ENCODE results near the gene S100A4.

The S100A4 gene

DNA sequence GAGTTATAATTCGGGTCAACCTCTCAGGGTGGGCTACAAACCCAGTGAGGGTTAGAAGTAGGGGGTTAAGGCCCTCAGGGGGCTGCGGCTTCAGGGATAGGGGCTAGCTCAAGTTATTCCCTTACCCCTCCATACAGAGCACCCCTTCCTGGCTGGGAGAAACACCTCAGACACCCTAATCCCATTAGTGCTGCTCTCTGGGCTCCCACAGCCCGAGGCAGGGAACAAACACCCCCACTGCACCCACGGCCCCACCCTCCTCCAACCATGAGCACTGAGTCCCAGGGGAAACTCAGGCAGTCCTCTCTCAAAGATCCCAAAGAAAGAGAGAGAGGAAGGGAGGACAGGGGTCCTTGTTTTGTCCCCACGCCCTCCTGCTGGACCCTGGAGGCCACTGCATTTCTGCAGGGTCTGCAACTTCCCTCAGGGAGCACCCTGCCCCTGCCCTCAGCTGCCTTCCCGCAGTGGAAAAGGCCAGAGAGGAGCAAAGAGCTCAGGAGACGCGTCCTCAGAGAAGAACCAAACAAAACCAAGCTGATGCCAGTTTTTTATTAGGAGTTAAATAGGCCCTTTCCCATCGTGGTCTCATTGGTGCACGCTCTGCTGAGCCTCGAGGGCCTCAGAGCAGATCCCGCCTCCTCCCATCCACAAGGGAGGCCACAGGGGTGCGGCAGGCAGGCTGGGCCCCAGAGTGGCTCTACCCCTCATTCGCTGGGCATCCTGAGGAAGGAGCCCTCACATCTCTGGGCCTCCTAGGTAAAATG is 1.4 kb upstream of the S100A4 start:
- DNase-seq: no peak

DNA sequence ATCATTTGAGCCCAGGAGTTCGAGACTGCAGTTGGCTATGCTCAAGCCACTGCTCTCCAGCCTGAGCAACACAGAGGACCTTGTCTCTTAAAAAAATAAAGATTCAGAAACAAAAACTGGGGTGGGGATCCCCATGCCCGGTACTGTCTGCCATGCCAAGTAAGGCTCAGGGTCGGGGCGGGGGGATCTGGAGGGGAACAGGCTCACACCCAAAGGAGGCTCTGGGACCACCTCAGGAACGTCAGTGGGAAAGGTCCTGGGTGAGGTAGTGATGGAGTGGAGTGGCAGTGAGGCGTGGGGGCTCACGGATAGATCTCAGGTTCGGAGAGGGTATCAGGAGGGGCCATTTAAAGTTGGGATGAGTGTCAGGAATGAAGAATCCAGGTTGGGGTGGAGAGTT is 765 bp upstream of the S100A4 start:
- DNase-seq: no peak

DNA sequence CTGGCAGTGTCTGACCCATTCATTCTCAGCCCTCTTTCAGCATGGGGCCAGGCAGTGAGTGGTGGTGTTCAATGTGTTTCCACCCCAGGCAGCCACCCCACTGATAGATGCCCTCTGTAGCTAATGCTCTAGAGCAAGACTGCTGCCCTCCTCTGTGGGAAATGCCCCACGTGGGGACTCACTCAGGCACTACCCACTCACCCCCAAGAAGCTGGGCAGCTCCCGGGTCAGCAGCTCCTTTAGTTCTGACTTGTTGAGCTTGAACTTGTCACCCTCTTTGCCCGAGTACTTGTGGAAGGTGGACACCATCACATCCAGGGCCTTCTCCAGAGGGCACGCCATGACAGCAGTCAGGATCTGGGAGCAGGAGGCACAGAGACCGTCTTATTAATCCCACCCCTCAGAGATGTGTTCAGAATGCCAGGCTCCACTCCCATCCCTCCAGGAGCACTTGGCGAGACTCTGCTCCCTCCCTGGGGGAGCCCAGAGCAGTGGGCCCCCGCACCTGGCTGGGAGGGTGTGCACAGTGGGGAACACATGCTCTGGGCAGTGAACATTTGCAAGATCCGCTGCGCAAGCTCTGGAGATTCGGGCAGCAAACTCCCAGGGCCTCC is 1.0 kb downstream of the S100A4 start:
- DNase-seq: no peak

DNA sequence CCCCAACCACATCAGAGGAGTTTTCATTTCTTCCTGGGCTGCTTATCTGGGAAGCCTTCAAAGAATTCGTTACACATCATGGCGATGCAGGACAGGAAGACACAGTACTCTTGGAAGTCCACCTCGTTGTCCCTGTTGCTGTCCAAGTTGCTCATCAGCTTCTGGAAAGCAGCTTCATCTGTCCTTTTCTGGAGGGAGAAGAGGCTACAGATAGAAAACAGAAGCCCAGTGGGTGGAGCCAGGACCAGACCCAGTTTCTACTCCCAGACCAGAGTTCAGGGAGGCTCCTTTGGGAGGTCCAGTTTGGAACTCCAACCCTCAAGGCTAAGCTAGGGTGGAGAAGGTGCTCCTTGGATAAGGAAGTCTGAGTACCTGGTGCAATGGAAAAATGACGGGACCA is 1.9 kb downstream of the S100A4 start:
- DNase-seq: no peak

DNA sequence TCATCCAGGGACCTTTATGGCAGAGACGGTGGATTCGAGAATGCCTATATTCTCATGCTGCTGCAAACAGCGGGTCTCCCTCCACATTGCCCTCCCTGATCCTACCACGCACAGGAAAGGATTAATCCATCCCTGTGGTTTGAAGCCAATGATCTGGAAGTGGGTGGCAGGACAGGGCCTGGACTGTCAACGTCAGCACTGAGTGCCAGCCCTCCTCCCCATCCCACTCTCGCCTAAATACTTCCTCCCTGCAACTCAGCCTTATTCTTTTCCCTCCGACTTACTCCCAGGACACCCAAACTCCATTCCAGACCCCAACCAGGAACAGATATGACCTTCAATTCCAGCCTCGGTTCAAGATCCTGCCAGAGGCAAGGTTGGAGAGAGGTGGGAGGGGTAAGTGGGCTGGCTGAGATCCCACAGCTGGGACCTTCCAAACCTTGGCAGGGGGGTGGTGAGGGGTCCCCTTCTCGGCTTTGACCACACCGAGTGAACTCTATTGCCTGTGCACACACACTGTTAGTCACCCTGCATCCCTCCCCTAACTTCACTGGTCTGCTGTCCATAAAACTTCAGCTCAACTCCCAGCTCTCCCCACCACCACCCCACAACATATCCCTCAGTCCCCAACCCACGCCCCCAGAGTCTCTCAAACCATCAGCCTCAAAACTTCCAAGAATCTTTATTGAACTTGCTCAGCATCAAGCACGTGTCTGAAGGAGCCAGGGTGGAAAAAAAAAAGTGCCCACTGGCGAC is 2.5 kb downstream of the S100A4 start:
- no peak for DNase-seq

DNA sequence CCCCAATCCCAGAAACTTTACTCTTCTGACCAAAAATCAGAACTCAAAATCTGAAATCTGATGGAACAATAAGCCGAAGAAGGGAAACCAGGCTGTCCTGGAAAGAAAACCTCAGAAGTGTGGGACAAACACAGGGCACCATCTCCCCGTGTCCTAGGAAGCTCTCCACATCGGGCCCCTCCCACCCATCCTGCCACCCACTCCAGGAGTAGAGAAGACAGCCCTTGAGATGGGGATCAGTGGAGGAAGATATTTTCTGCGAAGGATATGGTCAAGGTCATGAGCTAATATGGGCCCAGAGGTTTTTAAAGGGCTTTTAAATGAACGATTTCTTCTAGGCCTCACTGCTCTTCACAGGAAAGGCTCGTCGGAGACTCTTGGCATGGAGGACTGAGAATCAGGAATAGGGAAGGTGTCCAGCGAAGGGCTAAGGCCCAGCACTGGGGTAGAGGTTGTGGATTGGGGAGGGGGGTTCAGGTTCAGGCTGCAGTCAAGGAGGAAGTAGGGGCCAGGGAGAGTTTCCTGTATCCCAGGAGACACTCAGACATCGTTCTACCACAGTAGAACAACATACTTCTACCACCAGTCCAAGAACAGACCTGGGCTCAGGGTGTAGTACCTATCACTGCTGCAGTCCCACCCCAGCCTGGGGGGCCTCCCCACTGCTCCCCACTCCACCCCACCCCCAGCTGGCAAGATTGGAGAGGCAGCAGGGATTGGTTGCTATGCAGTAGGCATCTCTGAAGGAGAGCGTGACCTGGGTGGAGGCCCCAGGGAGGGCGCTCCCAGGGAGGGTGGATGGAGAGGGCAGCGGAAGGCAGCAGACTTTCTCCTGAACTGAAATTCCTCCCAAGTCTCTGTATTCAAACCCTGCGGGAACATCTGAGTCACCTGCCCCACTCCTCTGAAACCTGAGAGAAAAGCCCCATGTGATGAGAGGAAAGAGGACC is 3.7 kb downstream of the S100A4 start:
- DNase-seq: no peak

DNA sequence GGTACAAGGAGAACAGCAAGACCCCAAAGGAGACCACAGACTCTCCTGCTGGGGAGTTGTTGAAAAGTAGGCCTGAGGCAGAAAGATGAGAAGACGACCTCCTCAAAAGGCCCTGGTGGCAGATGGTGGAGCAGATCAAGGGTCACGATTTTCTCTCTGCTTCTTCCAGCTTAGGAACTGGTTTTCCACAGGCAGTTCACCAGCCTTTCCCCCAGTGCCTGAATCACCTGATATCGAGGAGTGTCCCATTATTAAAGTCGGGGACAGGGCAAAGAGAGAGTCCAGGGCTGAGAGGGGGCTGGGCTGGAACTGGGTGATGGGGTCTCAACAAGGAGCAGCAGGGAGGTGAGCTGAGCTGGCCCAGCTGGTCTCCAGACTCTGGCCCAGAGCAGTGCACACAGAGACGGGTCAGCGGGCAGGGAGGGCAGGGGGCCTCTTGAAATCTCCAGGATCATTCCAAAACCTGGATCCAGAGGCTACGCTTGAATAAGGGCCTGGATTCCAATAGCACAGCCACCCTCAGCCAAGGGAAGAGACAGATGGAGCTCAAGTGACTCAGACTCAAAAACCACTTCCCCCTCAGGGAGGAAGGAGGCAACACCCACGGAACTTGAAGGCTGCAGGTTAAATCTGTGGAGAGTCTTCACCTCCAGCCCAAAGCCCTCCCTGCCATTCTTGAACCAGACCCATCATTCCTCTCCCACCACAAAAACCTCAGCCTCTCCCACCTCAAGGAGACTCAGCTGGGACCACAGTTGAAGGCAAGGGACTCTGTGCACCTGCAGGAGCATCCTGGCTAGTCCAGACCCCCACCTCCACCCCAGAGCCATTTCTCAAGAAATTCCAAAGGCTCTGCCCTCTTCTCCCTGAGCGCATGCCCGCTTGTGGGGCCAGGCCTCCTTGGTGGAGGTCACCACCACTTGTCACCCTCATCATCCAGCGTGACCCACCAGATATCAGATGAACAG is 4.9 kb downstream of the S100A4 start, which contains the start of gene S100A5:
S100A5 (minus strand) TSS at position 541 of the 968 bp plus-strand sequence. CDS start 743 bp downstream, outside the sequence.
- DNase-seq: no peak

DNA sequence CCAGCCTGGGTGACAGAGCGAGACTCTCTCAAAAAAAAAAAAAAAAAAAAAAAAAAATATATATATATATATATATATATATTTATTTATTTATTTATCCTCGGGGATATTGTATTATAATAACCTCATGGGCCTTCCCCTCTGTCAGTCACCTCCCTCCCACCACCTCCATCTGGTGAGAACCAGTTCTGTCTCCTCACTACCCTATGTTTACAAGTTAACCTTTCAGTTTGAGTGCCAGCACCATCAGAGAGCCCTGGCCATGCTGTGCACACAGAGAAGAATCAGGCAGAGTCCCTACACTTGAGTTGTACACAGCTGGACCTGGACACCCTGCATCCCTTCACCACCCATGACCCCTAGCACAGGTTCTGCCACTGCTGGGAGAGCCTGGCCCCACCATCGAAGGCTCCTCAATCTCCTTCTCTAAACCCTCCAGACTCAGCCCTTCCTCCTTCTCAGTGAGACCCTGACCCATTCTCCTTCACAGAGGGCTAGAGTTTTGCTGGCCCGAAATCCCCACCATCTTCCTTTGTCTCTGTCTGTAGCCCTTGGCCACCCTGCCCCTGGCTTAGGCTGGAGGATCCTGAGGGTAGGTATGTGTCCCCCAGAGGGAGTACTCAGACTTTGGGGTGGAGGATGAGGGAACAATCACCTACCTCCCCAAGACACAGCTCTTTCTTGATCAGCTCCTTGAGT is 6.1 kb downstream of the S100A4 start:
- no peak for DNase-seq

DNA sequence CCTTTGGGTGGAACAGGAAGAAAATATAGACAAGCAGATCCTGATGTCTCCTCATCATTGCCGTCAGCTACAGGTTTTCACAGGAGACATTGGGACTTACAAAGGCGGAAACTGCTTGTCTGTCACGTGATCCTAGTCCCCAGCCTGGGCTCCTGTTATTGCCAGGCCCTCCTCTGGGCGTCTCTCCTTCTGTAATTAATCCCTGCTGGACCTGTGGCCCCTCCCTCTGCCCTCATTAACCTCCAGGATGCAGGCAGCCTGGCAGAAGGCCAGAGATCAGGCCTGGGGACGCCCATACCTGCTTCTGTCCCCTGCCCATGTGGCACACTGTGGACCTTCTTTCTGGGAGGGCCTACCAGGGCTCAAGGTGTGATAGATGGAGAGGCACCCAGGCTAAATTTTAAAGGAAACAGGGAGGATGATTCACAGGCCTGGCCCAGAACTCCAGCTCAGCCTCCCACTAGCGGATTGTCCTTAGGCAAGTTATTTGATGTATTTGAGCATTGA is 7.2 kb downstream of the S100A4 start:
- DNase-seq: no peak

DNA sequence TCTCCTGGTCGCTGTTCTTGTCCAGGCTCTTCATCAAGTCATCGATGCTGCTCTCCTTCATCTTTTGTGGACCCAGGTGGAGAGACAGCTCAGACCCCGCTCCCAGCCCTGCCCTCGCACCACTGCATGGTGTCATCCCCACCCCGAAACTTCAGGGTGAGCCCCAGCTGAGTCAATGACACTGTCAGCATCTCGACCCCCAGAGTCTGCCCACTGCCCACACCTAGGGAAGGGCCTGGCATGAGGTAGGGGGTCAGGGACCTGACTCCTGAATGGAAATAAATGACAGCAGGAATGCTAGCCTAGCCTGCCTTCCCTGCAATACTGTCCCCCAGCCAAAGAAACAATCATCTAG is 8.3 kb downstream of the S100A4 start:
- DNase-seq: no peak

DNA sequence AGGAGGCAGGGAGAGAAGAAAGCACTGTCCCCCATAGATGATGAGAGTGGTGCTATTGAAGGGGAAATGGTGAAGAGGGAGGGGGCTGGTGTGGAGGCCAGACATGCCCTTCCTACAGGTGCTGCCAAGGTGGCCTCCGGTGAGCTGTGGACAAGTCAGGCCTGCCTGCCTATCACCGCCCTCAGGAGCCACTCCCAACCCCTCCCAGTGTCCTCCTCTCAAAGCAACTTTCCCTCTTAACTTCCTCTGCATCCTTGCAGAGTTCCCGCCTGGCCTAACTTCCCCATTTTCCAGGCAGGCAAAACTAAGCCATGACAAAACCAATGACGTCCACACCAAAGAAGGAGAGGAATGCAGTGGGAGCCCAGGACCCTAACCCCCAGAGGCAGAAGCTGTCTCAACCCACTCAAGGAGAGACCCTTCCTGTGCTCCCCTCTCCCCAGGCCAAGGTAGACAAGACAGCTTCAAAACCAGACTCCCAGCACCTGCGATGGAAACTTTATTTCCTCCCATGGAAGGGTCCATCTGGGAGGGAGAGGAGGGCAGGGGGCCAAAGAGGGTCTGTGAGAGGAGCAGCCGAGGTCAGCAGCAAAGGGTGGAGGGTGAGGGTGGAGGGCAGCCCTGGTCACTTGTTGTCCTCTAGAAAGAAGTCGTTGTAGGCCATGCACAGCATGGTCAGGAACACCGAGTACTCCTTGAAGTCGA is 8.8 kb downstream of the S100A4 start:
- DNase-seq: no peak

DNA sequence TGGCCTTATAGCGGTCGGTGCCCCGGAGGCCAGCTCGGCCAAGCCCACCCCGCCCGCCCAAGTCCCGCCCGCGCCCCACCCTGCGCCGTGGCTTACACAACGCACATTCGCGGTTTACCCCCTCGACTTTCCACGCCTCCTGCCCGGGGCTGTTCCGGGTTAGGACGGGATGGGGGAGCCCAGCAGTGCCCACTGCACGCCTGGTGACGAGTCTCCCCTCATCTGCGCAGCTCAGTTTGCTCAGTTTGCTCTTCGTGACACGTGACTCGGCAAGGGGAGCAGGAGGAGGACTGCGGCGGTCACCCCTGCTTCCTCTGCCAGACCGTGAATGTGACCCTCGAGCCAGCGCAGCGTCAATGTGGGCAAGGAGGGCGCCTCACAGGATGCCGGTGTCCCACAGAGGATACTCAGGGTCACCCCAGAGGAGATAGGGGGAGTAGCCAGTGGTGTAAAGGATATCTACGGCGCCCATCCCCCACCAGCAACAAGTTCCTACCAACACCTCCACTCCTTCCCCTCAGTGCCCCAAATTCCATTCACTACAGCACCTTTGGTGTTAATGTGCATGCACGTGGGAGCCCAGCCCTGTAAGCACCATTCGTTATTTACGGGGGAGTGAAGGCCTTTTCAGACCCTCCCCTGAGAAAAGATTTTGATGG is 9.5 kb downstream of the S100A4 start:
- DNase-seq: no peak

DNA sequence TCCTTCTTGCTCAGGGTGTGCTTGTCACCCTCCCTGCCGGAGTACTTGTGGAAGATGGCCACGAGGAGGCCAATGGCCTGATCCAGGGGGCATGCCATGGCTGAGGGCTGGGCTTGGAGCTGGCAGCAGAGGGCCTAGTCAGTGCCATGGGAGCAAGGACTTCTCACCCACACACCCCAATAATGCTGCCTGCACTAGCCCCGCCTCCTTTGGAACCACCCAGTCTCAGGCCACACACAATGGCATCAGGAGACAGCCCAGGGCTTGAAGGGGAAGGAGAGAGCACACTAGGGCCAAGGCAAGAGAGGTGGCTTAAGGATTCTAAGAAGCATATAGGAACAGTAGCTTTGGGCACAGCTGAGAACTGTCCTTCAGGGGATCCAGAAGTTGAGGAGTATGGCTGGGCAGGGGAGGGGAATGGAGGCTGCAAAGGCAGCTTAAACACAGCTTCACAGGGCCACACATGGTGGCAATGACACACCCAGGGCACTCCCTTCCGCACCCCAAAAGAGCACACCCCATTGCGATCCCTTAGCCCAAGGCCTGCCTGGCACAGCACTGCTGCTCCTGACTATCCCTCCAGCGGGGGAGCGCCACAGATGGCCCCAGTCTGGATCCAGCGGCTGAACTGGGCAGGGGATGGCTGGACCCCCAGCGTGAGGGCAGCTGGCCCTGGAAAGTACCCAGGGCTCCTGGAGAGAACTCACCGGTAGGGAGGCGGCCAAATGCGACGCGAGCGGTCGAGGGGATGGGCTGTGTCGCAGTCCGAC is 10.2 kb downstream of the S100A4 start, which contains the start of gene S100A6:
S100A6 (minus strand) TSS at position 750 of the 770 bp plus-strand sequence; CDS start at position 98, 652 bp downstream.
- DNase-seq: no peak

DNA sequence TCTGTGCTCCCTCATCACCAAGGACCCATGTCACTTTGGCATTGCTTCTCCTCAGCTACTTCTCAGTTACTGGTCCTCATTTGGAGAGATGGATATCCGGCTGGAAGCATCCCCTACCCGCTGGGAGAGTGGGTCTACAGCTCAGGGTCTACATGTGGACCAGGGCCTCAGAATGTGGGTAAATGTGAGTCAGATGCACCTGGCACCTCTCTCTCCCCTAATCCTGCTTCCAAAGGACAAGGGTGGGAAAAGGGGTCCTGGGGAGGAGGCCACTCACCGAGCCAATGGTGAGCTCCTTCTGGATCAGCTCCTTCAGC is 10.7 kb downstream of the S100A4 start:
- no peak for DNase-seq

DNA sequence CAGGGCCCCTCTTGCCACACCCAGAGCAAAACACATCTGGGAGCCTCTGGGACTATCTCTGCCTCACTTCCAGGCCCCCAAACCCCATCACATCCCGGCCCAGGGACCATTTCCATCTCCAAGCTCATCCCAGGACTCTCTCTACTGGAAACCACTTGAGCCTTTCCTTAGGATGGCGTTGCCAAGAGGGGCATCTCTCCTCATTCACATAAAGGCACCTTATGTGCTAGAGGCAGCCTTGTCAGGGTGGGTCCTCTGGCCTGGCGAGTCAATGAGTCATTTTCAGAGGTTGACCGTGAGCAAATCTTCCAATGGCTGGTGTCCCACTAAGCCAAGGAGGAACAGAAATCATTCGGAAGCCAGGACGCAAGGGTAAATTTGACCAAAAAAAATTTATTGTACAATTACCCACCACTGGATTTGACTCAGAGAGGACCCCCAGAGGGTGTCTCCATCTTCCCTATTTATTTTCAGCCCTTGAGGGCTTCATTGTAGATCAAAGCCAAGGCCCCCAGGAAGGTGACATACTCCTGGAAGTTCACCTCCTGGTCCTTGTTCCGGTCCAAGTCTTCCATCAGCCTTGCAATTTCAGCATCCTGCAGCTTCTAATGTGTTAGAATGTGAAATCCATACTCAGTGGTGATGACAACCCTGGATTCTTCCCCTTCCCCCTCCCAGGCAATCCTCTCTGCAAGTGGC is 11.2 kb downstream of the S100A4 start:
- no peak for DNase-seq

DNA sequence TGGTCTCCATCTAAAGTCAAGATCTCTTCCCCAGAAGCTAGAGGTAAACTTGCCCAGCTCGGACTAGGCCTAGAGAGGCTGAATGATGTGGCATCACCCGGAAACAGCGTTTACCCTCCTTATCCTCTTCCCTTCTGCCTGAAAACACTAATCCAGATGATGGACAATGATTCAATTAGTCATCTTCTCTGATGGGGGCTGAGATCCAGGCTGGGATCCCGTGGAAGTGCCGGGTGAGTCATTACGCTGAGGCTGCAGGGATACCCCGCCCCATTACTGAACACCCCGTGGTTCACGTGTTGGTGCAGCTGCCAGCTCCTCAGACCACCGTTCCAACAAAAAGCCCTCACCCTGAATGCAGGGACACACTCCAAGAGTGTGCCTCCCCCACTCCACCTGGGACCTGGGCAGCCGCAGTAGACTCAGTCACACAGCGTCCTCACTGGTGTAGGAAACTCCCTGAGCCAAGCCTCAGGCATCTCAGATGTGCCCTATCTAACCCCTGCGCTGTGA is 11.9 kb downstream of the S100A4 start:
- DNase-seq: no peak

DNA sequence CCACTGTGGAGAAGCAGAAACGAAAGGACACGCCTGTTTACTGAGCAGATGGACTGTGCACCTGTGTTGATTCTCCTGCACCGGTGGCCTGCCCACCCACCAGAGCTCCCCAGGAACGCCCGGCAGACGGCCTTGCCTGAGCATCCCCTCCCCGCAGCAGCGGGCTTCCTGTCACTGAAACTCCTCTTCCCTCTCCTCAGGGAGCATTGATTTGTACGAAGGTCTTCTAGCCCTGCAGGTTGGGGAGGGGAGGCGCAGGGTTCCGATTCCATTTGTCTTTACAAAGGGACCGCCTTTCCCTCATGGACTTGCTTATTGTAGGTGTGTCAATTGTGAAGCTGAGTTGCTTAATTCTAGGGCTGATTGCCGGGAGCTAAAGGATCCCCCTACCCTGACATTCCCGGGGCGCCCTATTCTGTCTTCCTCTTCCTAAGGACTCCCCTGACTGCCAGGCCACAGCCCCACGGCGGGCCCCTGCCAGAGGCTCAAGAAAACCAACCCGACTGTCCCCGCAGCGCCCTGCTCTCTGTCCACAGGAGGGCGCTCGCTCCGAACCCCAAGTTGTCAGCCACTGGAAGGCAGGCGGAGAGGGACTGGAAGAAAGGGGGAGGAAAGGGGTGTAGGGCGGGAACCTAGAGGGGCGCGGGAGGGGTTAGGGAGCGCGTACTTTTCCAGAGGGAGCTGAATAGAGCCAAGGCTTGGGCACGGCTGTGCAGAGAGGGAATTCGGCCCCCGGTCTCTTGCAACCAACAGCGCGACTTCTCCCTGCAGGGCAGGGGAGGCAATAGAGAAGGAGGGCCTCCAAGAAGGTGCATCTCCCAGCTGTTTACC is 12.6 kb downstream of the S100A4 start:
- no peak for DNase-seq
